K562 (cell line): ENCODE results near the gene PALLD. TPM values are rescaled to one million over a fixed set of nuclear protein-coding genes. Genes with fewer than 3 reads are reported as not detected.

Experiments used
- ATAC-seq: fragments of 200-7000 bp; cut with Tn5 transposase; 3 replicates; pipeline ENCODE4 v1.9.1; 2020; ENCODE audit warnings: moderate library complexity
- BruUV-seq: library from RNA; stranded (reverse); fragments of 400-500 nt; replicated peaks from 2 replicates; lab custom pipeline; 2021; lab: Mats Ljungman, UMichigan
- CTCF ChIA-PET: fragments of 300-600 bp; formaldehyde crosslinking; extraction: SDS; loops from one replicate; lab custom pipeline; 2021; ENCODE audit warnings: low intra/inter-chr PET ratio; lab: Yijun Ruan, JAX
- POLR2A ChIA-PET: fragments of 300-600, 350-650 bp; sonication (Branson Sonifier 250); formaldehyde crosslinking; extraction: SDS; loops from one replicate; lab custom pipeline; 2021; ENCODE audit warnings: antibody characterized with exemption, inconsistent platforms; lab: Yijun Ruan, JAX
- DNase-seq, 4 experiments: peaks; one replicate each; pipeline versions ENCODE4 v3.0.0 to v3.0.0-alpha.2; 2011 to 2018; ENCODE audit warnings: low spot score in 3 of 4, mixed read lengths in 3 of 4; ENCODE audit errors: extremely low read depth in 1 of 4
- FAIRE-seq: peaks from 2 replicates; lab custom pipeline; 2011; peaks lifted over from hg19 to GRCh38; lab: Jason Lieb, UNC
- H2AFZ ChIP-seq: 2 replicates; pipeline ENCODE4 v1.6.0; 2011; ENCODE audit warnings: low read depth, low read length, control low read depth, inconsistent platforms
- H3K27ac ChIP-seq: fragments of 200-600 bp; 3 replicates; pipeline ENCODE4 v1.8.0; 2011; ENCODE audit warnings: low read depth, mild to moderate bottlenecking, control low read depth, inconsistent platforms, low read length, moderate library complexity, mixed read lengths; ENCODE audit errors: extremely low read depth
- H3K27me3 ChIP-seq, 2 experiments: fragments of 300-600 bp in 1 of 2; 2 replicates in 1 of 2; 3 replicates in 1 of 2; pipeline versions ENCODE4 v1.6.0 to v1.8.0; 2011; ENCODE audit warnings: inconsistent platforms in 2 of 2, low read length in 2 of 2, mild to moderate bottlenecking in 1 of 2, mixed read lengths in 1 of 2, moderate library complexity in 1 of 2; ENCODE audit not compliant: control insufficient read depth in 2 of 2, insufficient read depth in 2 of 2
- H3K36me3 ChIP-seq: fragments of 300-600 bp; 3 replicates; pipeline ENCODE4 v1.8.0; 2011; ENCODE audit warnings: mild to moderate bottlenecking, low read length, inconsistent platforms; ENCODE audit not compliant: control insufficient read depth, insufficient read depth
- H3K4me1 ChIP-seq, 2 experiments: fragments of 200-600 bp in 1 of 2; replicated peaks in 1 of 2; 2 replicates in 1 of 2; 3 replicates in 1 of 2; pipeline versions ENCODE4 v1.5.1 to v1.8.0; 2011; ENCODE audit warnings: inconsistent platforms in 2 of 2, low read length in 2 of 2, mild to moderate bottlenecking in 1 of 2, mixed read lengths in 1 of 2, moderate library complexity in 1 of 2; ENCODE audit not compliant: control insufficient read depth in 2 of 2, insufficient read depth in 2 of 2
- H3K4me2 ChIP-seq: 2 replicates; pipeline ENCODE4 v1.6.1; 2011; ENCODE audit warnings: low read length, control low read depth, inconsistent platforms, mixed read lengths; ENCODE audit not compliant: insufficient read depth
- H3K4me3 ChIP-seq: fragments of 200-600 bp; sonication (generic), shearing (Covaris generic); 2 replicates; pipeline ENCODE4 v1.5.1; 2016; ENCODE audit warnings: control low read depth, inconsistent platforms
- H3K79me2 ChIP-seq: fragments of 200-600 bp; 3 replicates; pipeline ENCODE4 v1.8.0; 2011; ENCODE audit warnings: low read length, inconsistent platforms; ENCODE audit not compliant: control insufficient read depth, insufficient read depth
- H3K9ac ChIP-seq, 2 experiments: 2 replicates each; pipeline versions ENCODE4 v1.6.0 to v1.6.1; 2011; ENCODE audit warnings: low read depth in 2 of 2, low read length in 2 of 2, control low read depth in 1 of 2, inconsistent platforms in 1 of 2, mild to moderate bottlenecking in 1 of 2, mixed read lengths in 1 of 2; ENCODE audit not compliant: insufficient read depth in 1 of 2
- H3K9me1 ChIP-seq: one replicate; pipeline ENCODE4 v1.6.0; 2011; ENCODE audit warnings: inconsistent platforms, mild to moderate bottlenecking, low read length, moderate library complexity; ENCODE audit not compliant: control insufficient read depth, insufficient read depth
- H3K9me3 ChIP-seq: replicated peaks from 2 replicates; pipeline ENCODE4 v1.5.1; 2011; ENCODE audit warnings: low read depth, low read length, inconsistent platforms; ENCODE audit not compliant: control insufficient read depth, insufficient read depth
- H4K20me1 ChIP-seq: replicated peaks from 2 replicates; pipeline ENCODE4 v1.6.1; 2011; ENCODE audit warnings: low read length, inconsistent platforms, mixed read lengths; ENCODE audit not compliant: control insufficient read depth, insufficient read depth
- ESRRB ChIP-seq: fragments of 250-450 bp; sonication (Bioruptor Pico); IDR thresholded peaks from 2 replicates; pipeline ENCODE4 v1.5.0; 2020; ENCODE audit warnings: mild to moderate bottlenecking, moderate library complexity, borderline replicate concordance
- HES1 ChIP-seq: fragments of 450-650 bp; IDR thresholded peaks from 2 replicates; pipeline ENCODE4 v1.6.1; 2016; ENCODE audit warnings: low read depth, mild to moderate bottlenecking, moderate library complexity
- HNRNPK ChIP-seq: fragments of 200-400 bp; formaldehyde crosslinking; IDR thresholded peaks from one replicate; pipeline ENCODE4 v1.6.1; 2018; ENCODE audit warnings: mild to moderate bottlenecking, low read depth, low read length; ENCODE audit not compliant: poor library complexity, severe bottlenecking
- SUPT5H ChIP-seq: fragments of 450-650 bp; IDR thresholded peaks from 2 replicates; pipeline ENCODE4 v1.6.1; 2016
- ZBTB11 ChIP-seq, 3 experiments: fragments of 200-800 bp in 1 of 3; fragments of 250-450 bp in 1 of 3; fragments of 450-650 bp in 1 of 3; sonication (Bioruptor Pico) in 1 of 3; sonication (Bioruptor generic) in 1 of 3; formaldehyde crosslinking in 1 of 3; IDR thresholded peaks; 2 replicates each; pipeline versions ENCODE4 v1.6.1 to v1.8.0; 2016 to 2022; ENCODE audit warnings: mild to moderate bottlenecking in 2 of 3, missing genetic modification characterization in 2 of 3, missing compliant biosample characterization in 1 of 3, moderate library complexity in 1 of 3
- ZNF764 ChIP-seq: fragments of 250-450 bp; sonication (Bioruptor Pico); IDR thresholded peaks from 2 replicates; pipeline ENCODE4 v1.4.0; 2020; ENCODE audit warnings: low read depth, mild to moderate bottlenecking, moderate library complexity
- WGBS: fragments of 100-300 bp; shearing (Covaris generic); methylation state at CpG from one replicate; pipeline ENCODE4 v1.1.6; 2016; ENCODE audit warnings: low coverage, mixed read lengths; ENCODE audit not compliant: insufficient coverage; ENCODE audit errors: missing lambda C conversion rate; 5-methylcytosine and 5-hydroxymethylcytosine counted together
- in situ Hi-C: fragments of 300-500 bp; cut with MboI; formaldehyde crosslinking; loops from 4 replicates; pipeline ENCODE4 v1.15.0; 2018; ENCODE audit warnings: inconsistent platforms, mixed read lengths
- intact Hi-C: fragments of 100-400 bp; cut with micrococcal nuclease; formaldehyde crosslinking; loops from 2 replicates; pipeline ENCODE4 v1.14.2; 2022
- polyA plus RNA-seq, 8 experiments: library from polyadenylated mRNA; depleted of rRNA in 4 of 8; stranded (reverse) in 5 of 8; unstranded in 3 of 8; fragments of >200 nt; fragmentation: Nextera tagmentation in 2 of 8; fragmentation: Illumina TruSeq in 1 of 8; extraction: Ambion mirVana in 2 of 8; extraction: Trizol in 1 of 8; gene quantifications; 2 replicates each; pipeline versions ENCODE4 v1.2.1 to v1.2.3, GENCODE V29; 2011 to 2014; ENCODE audit warnings: inconsistent platforms in 1 of 8, missing spikeins in 1 of 8
- total RNA-seq, 7 experiments: library from RNA; depleted of rRNA in 6 of 7; stranded (reverse); fragments of >200 nt in 6 of 7; fragmentation: Illumina TruSeq in 2 of 7; extraction: Trizol in 2 of 7; gene quantifications; 2 replicates each; pipeline versions ENCODE4 v1.2.1 to v1.2.3, GENCODE V29; 2011 to 2021; ENCODE audit warnings: low replicate concordance in 1 of 7

The PALLD gene
- total and polyA plus RNA-seq, 9 of the 15 experiments (the other 6 are each of a cell fraction or from before 2014, with no cell fraction given): 0.01 to 0.35 (median 0.06) TPM; not detected in 3

GRCh38 chr4:168631241-168632162, 134.7 kb downstream of the PALLD start:
- Histone ChIP-seq H3K79me2 (no peaks in the 10 kb centered on the region), H3K9ac (no peak overlapping the region), H4K20me1 (no peaks in the 10 kb centered on the region), H3K27me3 (peaks cover 5 to 7% of the 10 kb centered on the region in 2 experiments; a peak in 3 of 5 replicates), H2AFZ (no peak overlapping the region), H3K4me1 (peaks cover 0 to 5% of the 10 kb centered on the region in 2 experiments; a peak in 1 of 5 replicates), H3K9me3 (no peaks in the 10 kb centered on the region), H3K4me2 (no peak overlapping the region), H3K9me1 (no peaks in the 10 kb centered on the region), H3K4me3 (no peak overlapping the region), H3K36me3 (no peaks in the 10 kb centered on the region), H3K27ac (no peak overlapping the region)
- in situ Hi-C loops: no loop called here
- BruUV-seq: no TSS peak
- ChIA-PET POLR2A (no interaction called here), CTCF (no interaction called here)
- 16% methylated on average over 45 of the region's 55 CpGs for WGBS
- no peak for FAIRE-seq
- ATAC-seq: peak; percentile 40; the same call in 1 of the 3 replicates
- intact Hi-C loops: no loop called here
- TF ChIP-seq SUPT5H: no peak
- TF ChIP-seq HES1: no peak
- no peak for TF ChIP-seq ESRRB (CRISPR knock-in tag)
- no peak for TF ChIP-seq HNRNPK
- TF ChIP-seq ZBTB11 (CRISPR knock-in tag; IDR thresholded peaks at IDR 0.05): no peak
- TF ChIP-seq ZNF764 (CRISPR knock-in tag): no peak
- DNase-seq: no peak
